Measurements from ENCODE around the gene POLH.

DNA sequence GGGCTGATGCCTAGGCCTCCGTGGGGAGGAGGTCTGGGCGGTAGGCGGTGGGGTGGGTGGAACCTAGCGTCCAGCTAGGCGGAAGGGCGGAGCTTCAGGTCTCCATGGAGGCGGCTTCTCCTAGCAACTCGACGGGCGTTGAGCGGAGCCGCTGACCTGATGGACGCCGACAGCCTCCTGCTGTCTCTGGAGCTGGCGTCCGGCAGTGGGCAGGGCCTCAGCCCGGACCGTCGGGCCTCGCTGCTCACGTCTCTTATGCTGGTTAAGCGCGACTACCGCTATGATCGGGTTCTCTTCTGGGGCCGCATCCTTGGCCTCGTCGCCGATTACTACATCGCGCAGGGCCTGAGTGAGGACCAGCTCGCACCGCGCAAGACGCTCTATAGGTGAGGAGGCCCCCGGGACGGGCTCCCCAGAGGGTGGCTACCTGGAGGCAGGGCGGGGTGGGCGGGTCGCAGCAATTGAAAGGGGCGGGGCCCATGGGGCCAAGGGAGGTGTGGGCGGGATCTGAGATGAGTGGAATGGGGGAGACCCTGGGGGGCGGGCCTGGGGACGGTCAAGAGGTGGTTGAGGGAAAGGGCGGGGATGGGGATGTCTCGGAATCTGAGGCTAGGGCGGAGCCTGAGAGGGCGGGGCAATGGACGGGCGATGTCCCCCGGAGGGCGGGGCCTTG, 69.1 kb downstream of the POLH start, which contains the start of gene RSPH9:
- TF ChIP-seq ZNF449 (CRISPR knock-in tag; IDR thresholded peaks at IDR 0.05) (no peak), ZNF280B (CRISPR knock-in tag; IDR thresholded peaks at IDR 0.05) (no peak)
